AG04449 (cell line): ENCODE data around the gene SUPT6H.

Experiments used
- CTCF ChIA-PET: fragments of 350-600 bp; formaldehyde crosslinking; extraction: SDS; loops from one replicate; lab custom pipeline; 2021; ENCODE audit warnings: antibody characterized with exemption; lab: Yijun Ruan, JAX
- POLR2A ChIA-PET: fragments of 400-600, 350-600 bp; formaldehyde crosslinking; extraction: SDS; loops from one replicate; lab custom pipeline; 2020; ENCODE audit warnings: antibody characterized with exemption, inconsistent platforms; lab: Yijun Ruan, JAX
- DNase-seq: peaks from one replicate; pipeline ENCODE4 v3.0.0-alpha.2; 2010; ENCODE audit warnings: low read depth, low spot score
- H3K4me3 ChIP-seq: 2 replicates; pipeline ENCODE4 v1.5.1; 2011; ENCODE audit warnings: low read depth, mild to moderate bottlenecking, control low read depth, low read length
- TF ChIP-seq, protein P1 (sequence below): IDR thresholded peaks from one replicate; pipeline ENCODE4 v1.5.1; 2011; ENCODE audit warnings: mild to moderate bottlenecking, moderate library complexity, low read length, control low read depth, inconsistent platforms; ENCODE audit not compliant: insufficient read depth; ENCODE audit errors: missing control alignments

The SUPT6H gene

GRCh38 chr17:28711723-28712031 is 49.7 kb downstream of the SUPT6H start, which contains the start of gene PROCA1:
TSS of gene PROCA1 (minus strand) at chr17:28711888. CDS start at chr17:28711660, 228 bp downstream.
- TF ChIP-seq, protein P1, sequence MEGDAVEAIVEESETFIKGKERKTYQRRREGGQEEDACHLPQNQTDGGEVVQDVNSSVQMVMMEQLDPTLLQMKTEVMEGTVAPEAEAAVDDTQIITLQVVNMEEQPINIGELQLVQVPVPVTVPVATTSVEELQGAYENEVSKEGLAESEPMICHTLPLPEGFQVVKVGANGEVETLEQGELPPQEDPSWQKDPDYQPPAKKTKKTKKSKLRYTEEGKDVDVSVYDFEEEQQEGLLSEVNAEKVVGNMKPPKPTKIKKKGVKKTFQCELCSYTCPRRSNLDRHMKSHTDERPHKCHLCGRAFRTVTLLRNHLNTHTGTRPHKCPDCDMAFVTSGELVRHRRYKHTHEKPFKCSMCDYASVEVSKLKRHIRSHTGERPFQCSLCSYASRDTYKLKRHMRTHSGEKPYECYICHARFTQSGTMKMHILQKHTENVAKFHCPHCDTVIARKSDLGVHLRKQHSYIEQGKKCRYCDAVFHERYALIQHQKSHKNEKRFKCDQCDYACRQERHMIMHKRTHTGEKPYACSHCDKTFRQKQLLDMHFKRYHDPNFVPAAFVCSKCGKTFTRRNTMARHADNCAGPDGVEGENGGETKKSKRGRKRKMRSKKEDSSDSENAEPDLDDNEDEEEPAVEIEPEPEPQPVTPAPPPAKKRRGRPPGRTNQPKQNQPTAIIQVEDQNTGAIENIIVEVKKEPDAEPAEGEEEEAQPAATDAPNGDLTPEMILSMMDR = no peak
- peak within 1 kb of the TSS; percentile 65 for H3K4me3 ChIP-seq
- no peak for DNase-seq
- CTCF ChIA-PET = interaction anchor here (1.0 to 2.2 kb wide), 3 partner anchors 9 to 39 kb away, joined by 3 to 8 read pairs (median 7); partner anchors contain the start of gene TLCD1
- POLR2A ChIA-PET = interaction anchor here (0.8 to 2.4 kb wide), 6 partner anchors 8 to 28 kb away, joined by 3 to 30 read pairs (median 6); partner anchors contain the start of gene RPL23A

GRCh38 chr17:28712032-28712704 is 50.2 kb downstream of the SUPT6H start:
- POLR2A ChIA-PET = interaction anchor here (1.5 to 2.1 kb wide), 2 partner anchors 9 to 15 kb away, joined by 3 to 7 read pairs; no protein-coding TSS in a partner anchor
- CTCF ChIA-PET = interaction anchor here (1.9 to 2.2 kb wide), 2 partner anchors 9 to 38 kb away, joined by 7 to 8 read pairs; no protein-coding TSS in a partner anchor
- no peak for DNase-seq
- TF ChIP-seq, protein P1 = no peak
- peak overlapping the region; percentile 43 for H3K4me3 ChIP-seq

DNA sequence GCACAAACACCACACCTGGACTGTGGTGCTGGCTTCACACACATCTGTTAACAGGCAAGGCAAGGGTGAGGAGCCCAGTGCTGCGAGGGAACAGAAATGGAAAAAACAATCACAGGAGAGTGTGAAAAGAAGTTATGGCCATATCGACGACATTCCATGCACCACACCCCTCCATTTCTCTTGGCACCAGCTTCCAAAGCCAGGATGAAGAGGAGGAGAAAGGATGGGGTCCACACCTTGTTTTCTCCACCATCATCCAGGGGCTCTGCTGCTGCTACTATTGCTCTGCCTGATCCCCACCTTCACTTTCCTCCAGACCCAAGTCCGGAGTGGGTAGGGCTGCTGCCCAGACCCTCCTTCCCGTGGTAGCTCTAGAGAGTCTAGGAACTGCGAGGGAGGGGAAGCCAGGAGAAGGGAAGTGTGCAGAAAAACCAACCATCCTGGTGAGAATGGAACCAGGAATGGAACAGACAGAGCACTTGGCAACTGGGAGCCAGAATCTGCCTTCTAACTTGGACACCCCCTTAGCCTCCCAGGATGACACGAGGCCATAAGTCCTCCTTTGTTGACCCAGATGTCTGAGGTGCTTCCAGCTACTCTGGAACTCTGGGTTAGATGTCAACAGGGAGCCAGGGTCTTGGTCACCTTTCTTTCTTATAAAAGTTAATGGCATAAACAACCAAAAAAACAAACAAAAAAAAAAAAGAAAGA is 50.9 kb downstream of the SUPT6H start:
- H3K4me3 ChIP-seq = no peak overlapping the region
- CTCF ChIA-PET = interaction anchor here (1.9 to 2.2 kb wide), 2 partner anchors 8 to 37 kb away, joined by 7 to 8 read pairs; no protein-coding TSS in a partner anchor

GRCh38 chr17:28714281-28714680 is 52.3 kb downstream of the SUPT6H start:
- no peak overlapping the region for H3K4me3 ChIP-seq
- POLR2A ChIA-PET = interaction anchor here (0.9 kb wide), 1 partner anchor 12 kb away, joined by 3 read pairs; the partner anchor contains the start of gene TLCD1
- CTCF ChIA-PET = interaction anchor here (1.2 kb wide), 1 partner anchor 13 kb away, joined by 4 read pairs; no protein-coding TSS in a partner anchor
- TF ChIP-seq, protein P1 = no peak
- no peak for DNase-seq

More for the DNA sequence above, 50.9 kb downstream of the SUPT6H start:
- DNase-seq = no peak
- POLR2A ChIA-PET = interaction anchor here (0.6 kb wide), 2 partner anchors 9 to 47 kb away, joined by 3 read pairs; no protein-coding TSS in a partner anchor
- TF ChIP-seq, protein P1 = no peak

DNA sequence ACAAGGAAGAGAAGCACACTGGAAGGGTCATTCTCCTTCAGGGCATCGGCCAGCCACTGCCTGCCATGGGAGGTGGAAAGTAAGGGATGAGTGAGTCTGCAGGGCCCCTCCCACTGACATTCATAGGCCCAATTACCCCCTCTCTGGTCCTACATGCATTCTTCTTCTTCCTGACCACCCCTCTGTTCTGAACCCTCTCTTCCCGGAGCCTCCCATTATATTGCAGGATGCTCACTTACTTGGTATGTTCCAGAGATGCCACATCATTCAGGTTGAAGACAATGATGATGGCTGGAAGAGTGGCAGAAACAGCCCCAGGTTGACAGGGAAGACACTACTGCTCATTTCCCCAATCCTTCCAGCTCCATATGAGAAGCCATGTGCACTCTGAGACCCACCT is 53.2 kb downstream of the SUPT6H start:
- no peak for DNase-seq
- POLR2A ChIA-PET = interaction anchor here (0.9 to 1.6 kb wide), 3 partner anchors 11 to 13 kb away, joined by 3 read pairs; partner anchors contain the start of genes NEK8 and TLCD1

More for the DNA sequence above, 53.2 kb downstream of the SUPT6H start:
- TF ChIP-seq, protein P1 = no peak
- CTCF ChIA-PET = interaction anchor here (0.7 to 2.3 kb wide), 6 partner anchors 12 to 238 kb away, joined by 3 to 8 read pairs (median 4); partner anchors contain the start of gene NEK8
- H3K4me3 ChIP-seq = no peak overlapping the region
